Measurements from ENCODE around the gene CACNA1I.

Gene CACNA1I

DNA sequence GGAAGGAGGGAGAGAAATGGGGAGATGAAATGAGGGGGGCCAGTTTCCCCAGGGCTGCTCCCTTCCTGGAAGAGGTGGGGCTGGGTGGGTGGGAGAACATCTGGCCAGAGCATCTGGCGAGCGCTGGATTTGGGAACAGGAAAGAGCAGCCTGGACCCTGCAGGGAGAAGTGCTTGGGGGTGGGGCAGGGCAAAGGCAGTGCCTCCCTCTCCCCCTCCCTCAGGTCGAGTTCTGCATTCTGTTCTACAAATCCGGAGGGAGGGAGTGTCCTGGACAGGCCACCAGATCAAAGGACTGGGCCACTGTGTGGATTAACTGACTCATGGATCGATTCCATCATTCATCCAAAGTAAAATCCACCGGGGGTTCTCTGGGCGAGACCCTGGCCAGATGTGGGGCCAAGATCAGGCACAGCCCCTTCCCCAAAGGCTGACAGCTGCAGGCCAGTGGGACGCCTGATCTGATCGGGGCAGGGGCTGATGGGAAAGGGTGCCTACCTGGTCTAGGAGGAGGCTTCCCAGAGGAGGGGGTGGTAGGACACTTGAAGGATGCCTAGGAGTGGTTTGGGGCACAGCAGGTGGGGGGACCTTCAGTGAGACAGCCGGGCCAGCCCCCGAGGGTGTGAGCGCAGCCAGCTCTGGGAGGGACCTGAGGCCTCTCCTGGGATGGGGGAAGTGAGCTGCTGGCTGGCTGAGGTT lies 57.5 kb downstream of the CACNA1I start:
- no peak for DNase-seq

DNA sequence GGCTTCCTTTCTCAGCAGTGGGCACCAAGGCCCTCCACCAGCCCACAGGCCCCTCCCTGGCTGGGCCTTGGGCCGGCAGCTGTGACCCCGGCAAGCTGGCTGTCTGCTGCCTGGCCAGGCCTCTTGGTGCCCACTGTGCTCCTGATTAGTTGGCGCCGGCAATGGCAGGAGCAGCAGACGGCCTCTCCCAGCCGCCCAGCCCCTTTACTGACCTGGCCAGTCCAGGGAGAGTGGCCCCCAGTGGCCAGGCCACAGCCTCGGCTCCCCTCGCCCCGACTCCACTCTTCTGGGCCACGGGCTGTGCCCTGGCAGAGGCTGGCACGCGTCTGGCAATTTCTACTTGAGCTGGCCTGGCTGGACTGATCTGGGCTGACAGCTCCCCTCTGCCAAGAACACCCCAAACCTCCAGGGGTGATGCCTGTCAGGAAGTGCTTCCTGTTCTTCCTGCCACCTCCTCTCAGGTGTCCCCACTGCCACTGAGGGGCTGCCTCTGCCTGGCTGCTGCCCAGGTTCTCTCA lies 58.1 kb downstream of the CACNA1I start:
- no peak for DNase-seq

DNA sequence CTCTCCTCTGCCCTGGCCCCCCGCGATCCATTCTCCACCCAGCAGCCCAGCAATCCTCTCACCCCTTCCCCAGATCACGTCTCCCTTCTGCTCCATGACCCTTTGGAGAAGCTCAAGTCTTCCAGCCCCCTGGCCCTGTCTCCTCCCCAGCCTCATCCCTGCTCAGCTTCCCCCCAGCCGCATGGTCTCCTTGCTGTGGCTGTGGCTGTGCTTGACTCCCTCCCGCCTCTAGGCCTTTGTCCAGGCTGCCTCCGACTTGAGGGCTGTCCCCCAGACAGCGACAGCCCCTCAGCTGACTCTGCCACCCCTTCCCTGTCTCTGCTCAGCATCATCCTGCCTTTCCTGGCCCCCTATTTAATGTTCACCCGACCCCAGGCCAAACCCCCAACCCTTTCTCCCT lies 59.3 kb downstream of the CACNA1I start:
- DNase-seq: no peak

DNA sequence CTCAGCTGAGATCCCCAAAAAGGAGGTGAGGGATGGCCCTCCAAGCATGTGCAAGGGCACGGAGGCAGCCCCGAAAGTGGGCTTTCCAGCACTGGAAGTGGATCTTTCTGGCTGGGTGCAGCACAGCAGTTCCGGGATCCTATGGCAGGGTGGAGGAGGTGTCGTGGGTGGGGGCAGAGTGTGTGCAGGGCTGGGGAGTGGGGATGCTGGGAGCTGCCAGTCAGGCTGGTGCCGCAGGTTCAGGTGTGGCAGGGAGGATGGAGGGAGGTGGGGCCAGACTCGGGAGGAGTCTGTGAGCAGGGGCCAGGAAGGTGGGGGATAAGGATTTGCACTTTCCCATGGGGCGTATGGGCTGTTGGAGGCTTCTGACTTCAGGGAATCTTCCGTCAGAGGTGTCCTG lies 60.2 kb downstream of the CACNA1I start:
- no peak for DNase-seq

DNA sequence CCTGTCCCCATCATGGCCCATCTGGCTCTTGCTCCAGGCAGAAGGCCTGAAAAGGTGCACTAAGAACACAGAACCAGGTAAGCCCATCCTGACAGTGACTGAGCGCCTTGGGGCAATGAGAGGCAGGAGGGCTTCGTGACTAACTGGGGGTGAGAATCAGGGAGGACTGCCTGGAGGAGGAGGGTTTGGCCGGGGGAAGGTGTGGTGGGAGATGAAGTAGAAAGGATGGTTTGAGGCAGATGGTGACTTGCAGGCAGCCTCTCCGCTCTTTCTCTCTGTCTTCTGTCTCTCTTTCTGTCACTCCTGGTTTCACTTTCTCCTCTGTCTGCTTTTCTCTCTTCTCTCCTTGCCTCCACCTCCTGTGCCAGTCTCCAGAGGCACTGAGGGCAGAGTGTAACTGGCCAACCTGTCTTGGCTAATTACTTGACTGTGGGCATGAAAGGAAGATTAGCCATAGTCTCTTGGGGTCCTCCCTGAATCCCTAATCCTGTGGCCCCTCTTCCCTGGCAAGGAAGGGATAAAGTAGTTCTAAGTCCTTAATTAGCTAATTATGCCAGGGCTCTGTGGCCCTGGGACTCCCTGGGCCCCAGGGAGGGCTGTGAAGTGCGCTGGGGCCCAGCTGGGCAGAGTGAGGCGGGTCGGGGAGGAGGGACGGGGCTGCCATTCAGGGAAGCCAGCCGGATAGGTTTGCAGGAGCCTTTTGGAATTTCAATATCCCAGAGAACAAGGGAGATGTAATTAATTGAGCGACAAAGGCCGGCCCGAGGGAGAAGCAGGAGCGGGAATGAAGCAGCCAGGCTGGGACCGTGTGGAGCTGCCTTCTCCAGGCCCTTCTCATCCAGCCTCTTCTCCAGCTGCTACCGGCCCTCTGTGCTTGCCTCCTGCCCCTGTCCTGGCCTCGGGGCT lies 61.1 kb downstream of the CACNA1I start:
- no peak for DNase-seq

DNA sequence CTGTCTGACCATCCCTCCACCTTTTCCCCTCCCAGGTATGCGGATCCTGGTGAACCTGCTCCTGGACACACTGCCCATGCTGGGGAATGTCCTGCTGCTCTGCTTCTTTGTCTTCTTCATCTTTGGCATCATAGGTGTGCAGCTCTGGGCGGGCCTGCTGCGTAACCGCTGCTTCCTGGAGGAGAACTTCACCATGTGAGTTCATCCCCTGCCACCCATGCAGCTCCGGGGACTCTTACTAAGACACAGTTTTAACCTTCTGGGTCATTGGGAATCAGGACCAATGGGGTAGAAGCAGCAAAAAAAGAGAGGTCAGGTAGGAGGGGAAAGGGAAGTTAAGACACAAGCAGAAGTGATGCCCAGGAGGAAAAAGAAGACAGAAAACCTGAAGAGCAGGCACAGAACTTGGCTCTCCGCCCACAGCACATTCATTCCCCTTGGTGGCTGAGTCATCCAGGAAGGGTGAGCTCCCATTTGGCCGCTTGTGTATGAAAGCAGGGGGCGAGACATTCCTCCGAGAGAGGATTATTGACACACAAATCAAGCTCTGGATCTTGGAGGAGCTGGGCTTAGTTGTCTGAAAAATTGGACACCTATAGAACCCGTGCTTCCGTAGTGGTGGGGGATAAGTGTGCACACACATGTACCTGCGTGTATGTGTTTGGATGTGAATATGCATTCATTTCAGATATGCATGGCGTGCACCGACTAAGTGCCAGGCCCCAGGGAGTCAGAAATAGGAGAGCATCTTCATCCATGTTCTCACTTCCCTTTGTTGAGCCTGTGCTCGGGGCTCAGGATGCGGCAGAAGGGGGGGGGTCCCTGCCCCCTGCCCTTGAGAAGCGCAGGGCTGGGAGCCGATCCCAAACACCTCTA lies 64.2 kb downstream of the CACNA1I start:
- no peak for DNase-seq

DNA sequence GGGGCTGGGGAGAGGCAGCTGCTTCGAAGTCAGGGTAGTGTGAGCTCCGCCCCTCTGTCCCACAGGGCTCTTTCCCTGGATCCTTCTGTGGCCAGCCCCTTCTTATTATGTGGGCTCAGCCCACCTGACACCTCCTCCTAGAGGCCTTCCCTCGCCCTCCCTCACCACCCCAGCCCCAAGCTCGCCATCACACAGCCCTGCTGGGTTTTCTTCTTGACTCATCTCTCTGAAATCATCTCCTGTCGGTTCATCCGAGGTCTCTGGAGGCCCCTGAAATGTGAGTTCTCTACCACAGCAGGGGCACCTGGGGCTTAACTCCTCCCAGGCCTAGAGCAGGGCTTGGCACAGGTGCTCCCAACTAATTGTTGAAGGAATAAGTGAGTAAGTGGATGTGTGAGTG lies 65.2 kb downstream of the CACNA1I start:
- no peak for DNase-seq

DNA sequence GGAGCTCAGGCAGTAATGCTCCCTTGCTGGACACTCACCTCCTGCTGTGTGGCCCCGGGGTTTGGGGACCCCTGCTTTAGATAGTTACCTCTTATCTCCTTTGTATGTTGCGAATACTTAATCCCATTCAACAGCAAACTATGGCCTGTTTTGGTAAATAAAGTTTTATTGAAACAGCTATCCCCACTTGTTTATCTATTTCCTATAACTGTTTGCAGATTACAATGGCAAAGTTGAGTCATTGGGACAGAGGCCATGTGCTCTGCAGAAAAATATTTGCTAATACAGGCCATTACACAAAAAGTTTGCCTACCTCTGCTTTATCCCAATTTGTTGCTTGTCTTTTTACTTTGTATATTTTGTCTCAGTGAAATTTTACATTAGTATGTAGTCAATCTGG lies 68.4 kb downstream of the CACNA1I start:
- DNase-seq: no peak

DNA sequence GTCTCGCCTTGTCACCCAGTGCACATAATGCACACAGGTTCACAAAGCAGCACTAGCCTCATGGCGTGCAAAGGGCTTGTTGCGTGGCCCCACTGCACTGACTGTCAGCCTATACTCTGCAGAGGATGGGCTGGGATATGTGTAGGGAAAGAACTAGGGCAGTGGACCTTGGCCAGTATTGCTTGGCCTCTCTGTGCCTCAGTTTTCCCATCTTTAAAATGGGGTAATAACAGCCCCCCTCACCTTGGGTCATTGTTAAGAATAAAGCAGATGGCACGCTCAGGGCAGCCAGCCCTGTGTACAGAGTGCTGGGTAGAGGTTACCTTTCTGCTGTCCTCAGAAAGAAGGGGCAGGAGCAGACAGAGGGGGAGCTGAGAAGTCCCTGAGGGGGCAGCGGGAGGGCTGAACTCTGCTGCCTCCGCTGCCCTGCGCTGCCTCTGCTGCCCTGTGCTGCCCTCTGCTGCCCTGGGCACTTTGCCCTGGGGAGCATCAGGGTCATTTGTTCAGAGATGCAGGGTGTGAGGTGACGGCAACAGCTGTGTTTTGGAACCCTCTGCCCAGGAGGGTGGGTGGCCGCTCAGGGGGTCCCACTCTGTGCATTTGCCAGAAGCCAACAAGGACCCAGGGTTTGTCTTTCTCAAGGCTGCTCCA lies 71.2 kb downstream of the CACNA1I start:
- DNase-seq: no peak

DNA sequence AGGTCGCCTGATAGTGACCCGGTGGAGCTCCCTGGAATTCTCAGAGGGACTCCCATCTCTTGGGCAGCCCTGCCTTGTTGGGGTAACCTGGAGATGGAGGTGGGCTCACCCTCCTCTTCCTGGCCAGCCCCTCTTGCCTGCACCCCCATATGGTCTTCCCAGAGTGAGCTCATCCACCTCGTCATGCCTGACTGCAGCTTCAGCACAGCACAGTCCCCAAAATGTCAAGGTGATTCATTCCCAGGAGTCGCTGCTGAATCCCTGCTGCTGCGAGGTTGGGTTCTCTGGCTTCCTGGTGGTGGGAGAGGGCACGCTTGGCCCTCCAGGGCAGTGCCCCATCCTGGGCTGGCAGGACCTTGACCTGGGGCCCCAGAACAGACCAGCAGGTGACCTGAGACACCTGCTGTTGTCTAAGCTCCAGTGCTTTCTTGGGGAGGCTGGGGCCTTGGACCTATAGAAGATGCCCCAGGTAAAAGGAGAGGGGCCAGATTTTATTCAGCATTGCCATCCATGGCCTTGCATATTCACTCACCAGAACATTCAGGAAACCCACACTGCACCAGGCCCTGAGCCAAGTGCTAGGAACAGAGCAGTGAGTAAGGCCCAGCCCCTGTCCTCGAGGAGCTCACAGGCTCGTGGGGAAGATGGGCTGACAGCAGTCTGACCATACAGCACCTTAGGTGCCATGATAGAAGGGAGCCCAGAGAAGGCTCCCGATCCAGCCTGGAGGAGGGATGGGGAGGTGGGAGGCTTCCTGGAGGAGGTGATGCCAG lies 72.9 kb downstream of the CACNA1I start:
- DNase-seq: no peak

DNA sequence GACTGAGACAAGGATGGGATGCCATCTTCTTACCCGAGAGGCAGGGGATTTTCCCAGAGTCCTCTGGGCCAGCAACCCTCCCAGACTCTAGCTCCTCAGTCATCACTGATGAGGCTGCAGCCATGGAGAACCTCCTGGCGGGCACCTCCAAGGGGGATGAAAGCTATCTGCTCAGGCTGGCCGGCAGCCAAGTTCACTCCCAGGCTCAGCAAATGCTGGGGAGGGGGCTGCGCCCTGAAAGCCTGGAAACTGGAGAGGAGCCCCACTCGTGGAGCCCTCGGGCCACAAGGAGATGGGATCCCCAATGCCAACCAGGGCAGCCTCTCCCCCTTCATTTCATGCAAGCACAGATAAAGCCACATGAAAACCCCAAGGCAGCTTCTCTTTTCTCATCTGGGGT lies 75.0 kb downstream of the CACNA1I start:
- no peak for DNase-seq

DNA sequence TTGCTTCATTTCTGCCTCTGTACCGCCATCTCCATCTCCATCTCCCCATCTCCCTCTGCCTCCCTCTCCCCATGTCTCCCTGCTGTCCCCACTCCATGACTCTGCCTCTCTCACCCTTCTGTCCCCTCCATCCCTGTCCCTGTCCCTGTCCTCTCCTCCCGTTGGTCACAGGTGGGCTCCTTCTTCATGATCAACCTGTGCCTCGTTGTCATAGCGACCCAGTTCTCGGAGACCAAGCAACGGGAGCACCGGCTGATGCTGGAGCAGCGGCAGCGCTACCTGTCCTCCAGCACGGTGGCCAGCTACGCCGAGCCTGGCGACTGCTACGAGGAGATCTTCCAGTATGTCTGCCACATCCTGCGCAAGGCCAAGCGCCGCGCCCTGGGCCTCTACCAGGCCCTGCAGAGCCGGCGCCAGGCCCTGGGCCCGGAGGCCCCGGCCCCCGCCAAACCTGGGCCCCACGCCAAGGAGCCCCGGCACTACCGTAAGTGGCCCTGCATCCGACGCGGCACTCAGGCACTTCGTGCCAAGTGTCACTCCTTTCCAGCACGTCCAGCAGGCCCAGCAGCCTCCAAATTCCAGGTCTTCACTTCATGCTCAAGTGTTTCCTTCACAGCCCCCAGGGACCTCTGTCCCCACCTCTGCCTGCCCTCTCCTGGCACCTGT lies 76.0 kb downstream of the CACNA1I start:
- DNase-seq: no peak

DNA sequence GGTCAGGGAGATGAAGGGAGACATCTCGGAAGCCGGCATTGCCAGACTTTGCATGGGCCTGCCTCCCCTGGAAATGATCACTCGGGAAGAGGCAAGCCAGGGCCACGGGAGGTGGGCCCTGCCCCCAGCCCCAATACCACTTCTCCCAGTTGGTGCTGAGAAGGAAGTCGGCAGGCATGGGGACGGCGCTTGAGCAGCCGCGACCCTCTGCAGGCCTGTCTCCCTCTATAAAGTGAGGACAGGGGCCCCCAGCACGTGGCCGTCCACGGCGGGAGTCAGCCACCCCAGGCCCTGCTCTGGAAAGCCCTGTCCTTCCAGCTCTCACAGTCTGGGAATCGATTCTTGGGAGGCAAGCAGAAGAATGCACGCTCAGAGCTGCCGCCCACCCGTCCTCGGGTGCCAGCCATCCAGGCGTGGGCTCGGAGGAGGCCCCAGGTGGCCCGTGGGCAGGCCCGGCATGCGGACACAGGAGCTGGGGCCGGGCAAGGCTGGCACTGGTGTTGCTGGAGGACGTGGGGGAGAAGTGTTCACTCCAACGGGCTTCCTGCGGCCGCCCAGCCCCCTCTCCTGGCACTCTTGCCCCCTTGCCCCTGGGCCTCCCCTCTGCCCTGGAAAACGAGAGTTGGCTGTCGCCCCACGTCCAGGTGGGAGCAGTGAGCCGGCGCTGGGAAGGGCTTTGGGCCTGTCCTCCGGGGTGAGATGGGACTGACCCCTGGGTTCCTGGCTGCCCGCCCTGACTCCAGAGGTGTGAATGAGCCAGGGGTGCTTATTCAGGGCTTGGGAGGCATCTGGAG lies 77.5 kb downstream of the CACNA1I start:
- DNase-seq: no peak

DNA sequence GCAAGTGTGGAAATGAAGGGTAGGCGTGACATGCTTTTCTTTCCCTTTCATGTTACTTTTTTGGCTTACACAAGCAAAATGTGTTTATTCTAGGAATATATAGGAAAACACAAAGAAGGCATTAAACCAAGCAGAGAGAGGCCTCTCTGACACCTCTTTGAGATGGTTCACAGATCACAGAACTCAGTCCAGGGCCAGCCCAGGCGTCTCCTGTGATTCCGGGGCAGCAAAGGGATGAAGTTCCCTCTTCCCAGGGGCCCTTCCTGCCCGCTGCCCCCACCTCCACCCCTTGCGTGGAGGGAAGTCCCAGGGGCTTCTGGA lies 78.0 kb downstream of the CACNA1I start:
- no peak for DNase-seq

DNA sequence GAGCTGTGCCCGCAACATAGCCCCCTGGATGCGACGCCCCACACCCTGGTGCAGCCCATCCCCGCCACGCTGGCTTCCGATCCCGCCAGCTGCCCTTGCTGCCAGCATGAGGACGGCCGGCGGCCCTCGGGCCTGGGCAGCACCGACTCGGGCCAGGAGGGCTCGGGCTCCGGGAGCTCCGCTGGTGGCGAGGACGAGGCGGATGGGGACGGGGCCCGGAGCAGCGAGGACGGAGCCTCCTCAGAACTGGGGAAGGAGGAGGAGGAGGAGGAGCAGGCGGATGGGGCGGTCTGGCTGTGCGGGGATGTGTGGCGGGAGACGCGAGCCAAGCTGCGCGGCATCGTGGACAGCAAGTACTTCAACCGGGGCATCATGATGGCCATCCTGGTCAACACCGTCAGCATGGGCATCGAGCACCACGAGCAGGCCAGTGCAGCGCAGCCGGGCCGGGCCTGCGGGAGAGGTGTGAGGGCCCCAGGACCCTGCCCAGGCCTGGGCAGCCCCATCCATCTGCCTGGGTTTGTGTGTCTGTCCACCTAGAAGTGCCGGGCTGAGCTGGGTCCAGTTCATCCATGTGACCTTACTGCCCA lies 79.0 kb downstream of the CACNA1I start:
- no peak for DNase-seq

DNA sequence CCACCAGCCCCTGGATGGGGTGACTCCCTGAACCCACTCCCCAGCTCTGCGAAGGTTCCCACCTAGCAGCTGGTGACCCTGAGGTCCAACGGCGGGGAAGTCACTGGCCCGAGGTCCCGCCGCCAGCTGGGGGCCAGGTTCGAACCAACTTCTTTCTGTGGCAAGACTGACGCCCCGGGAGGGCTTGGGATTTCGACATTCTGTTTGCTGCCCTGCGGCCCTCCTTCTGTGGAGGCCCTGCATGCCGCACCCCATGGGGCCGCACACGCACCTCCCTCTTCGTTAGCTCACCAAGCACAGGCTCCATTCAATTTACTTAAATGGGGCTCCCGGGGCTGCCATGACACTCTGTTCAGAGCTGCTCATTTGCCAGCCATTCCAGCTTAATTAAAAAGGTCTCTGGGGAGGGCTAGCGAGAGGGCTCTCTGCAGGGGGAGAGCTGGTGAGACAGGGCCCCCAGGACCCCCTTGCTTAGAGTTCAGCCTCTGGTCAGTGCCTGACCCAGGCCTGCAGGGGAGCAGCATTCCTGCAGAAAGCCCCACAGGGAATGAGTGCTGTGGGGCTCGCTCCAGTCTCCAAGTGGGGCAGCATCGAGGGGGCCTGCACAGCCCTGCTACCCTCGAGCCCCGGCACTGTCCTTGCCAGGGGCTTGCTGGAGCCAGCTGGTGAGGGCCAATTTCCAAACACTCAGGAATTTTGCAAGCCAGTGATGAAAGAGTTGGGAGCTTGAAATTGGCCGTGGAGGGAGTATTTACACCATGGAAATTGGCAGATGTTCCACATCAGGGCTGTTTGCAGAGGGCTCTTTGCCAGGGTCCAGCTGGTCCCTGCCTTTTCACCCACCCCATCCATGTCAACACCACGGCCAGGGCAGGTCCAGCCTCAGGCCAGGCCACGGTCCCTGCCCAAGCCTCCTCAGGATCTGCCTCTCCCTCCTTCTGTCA lies 80.8 kb downstream of the CACNA1I start:
- no peak for DNase-seq

DNA sequence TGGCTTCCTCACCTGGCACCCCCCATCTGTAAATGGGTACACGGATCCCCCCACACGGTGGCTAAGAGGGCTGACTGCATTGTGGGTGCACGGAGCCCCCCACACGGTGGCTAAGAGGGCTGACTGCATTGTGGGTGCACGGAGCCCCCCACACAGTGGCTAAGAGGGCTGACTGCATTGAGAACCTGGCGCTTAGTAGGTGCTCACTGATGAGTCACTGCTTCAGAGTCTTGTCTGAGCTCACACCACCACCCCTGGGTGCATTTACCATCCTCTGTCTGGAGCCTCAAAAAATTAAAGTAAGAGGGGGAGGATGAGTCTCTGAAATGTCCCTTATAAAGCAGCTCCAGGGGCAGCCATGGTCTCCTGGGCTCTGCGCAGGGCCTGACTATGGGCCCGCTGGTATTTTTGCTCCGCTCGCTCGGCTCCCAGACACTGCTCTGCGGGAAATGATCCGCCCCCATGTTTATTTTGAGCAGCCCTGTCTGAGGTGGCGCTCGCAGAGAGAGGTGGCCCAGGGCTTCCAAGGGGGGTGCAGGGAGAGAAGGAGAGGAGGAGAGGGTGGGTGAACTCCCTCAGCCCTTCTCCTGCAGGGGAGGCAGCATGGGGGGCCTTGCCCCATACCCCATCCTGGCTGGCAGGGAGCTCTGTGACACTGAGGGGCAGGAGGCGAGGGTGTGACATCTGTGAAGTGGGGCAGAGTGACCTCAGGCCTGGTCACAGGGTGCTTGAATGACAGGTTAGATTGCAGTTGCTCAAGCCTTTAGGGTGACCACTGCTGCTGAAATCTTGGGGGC lies 82.6 kb downstream of the CACNA1I start:
- no peak for DNase-seq

DNA sequence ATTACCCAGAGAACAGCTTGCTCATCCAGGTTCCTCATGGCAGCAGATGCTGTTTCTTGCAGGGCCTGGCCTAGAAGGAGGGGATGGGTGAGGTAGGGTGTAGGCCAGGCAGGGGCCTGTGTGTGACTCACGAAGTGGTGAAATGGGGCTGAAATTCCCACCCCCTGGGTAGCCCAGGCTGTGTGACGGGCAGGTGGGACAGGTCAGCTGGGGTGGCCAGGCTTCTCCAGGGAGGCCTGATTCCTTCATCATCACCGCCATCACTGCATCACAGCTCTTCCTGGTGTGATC lies 83.2 kb downstream of the CACNA1I start:
- no peak for DNase-seq

Data from stimulated activated CD4-positive, alpha-beta T cell treated with anti-CD3 and anti-CD28 coated beads, Interleukin-12 subunit alpha, Interleukin-12 subunit beta, amount 100 ng/mL, for 4 hours (primary cell).